GM18519 (cell line): ENCODE data around the gene LRP1.

ENCODE experiments used
- ATAC-seq: cut with Tn5 transposase; IDR thresholded peaks from one replicate; pipeline ENCODE4 v1.9.1; 2021; ENCODE audit warnings: mild to moderate bottlenecking, moderate library complexity; ENCODE audit not compliant: unreplicated experiment, low FRiP score

Gene LRP1

DNA sequence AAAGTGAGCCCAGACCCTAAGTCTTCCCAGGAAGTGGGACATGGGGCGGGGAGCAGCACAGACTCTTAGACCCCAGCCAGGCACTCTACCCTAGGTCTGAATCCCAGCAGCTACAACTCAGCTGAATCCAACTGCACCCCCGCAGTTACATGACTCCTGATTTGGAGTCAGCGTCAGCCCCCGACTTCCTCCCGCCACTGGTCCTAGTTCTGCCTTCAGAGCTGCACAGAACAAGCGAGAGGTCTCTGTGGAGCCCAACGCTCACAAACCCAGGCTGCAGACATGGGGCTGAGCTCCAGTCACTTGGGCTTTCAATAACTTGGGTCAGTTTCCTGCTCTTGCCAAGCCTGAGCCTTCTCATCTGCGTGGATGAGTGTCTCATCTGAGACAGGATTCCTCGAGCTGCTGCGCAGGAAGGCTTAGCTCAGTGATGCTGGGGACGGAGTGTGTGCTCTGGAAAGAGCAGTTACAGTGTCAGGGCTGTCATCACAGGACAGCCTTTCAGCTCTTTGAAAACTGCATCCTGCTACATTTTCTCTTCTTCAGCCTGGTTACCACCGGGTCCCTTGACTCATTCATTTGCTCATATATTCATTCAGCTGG is 57.7 kb downstream of the LRP1 start:
- no peak for ATAC-seq

DNA sequence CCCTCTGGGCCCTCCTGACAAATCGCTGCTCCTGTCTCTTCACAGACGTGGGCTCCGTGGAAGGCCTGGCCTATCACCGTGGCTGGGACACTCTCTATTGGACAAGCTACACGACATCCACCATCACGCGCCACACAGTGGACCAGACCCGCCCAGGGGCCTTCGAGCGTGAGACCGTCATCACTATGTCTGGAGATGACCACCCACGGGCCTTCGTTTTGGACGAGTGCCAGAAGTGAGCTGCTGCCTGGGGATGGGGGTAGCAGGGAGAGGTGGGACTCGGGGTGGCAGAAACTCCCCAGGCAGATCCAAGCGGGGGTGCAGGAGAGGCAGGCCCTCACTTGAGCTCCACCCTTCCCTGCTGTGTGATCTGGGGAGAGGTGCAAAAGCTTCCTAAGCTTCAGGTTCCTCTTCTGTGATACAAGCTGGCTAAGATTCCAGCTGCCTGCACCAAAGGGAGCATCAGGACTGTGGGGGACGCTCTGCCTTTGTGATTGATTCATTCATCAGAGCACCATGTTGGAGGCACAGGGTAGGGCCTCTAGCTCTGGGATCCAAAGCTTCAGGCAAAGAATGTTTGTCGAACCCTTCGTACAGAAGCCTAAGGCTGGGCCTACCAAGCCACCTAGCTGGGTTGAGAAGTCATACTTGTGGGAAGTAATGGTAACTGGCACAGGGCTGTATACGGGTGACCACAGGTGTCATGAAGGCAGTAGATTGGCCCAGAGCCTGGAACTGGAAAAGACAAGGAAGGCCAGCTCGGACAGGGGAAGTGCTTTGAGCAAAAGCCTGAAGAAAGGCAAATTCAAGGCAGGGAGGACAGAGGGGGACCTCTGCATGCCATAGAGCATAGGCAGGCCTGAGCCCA is 59.2 kb downstream of the LRP1 start:
- ATAC-seq: no peak

DNA sequence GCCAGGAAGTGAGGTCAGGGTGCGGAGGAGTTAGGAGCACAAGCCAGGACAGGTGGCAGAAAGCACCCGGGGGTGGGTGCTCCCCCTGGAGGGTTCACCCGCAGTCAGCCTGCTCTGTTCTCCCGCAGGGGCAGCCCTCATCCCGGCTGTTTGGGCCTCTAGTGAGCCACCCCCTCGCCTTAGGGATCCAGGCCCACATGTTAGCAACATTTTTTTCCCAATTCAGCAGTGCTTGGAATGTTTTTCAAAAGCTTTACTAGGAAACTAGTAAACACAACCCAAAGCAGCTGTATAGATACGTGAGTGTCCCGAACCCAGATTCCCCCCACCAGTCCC is 59.8 kb downstream of the LRP1 start:
- no peak for ATAC-seq

DNA sequence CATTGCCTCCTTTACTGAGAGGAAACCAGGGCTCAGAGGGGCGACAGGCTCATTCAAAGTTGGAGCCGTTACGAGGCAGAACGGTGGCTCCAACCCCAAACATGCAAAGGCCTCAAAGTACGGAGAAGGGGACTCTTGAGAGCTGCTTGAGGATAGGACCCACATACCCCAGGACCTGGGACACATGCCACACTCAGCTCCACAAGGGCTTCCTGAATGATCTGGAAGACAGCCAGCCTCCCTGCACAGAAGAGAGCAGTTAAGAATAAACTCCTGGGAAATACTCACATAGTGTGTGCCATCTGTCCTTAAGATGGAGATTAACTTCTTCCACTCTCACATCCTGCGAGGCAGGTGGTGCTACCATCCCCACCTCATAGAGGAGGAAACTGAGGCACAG is 61.8 kb downstream of the LRP1 start:
- no peak for ATAC-seq

DNA sequence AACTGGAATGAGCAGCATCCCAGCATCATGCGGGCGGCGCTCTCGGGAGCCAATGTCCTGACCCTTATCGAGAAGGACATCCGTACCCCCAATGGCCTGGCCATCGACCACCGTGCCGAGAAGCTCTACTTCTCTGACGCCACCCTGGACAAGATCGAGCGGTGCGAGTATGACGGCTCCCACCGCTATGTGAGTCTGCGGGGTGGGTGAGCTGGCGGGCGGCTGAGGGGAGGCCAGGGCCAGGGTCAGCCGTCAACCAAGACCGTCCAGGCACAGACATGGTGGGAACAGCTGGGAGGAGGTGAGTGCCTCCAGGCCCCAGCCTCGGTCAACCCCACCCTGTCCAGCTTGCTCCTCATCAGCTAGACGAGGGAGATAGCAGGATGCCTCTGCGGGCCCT is 62.5 kb downstream of the LRP1 start:
- ATAC-seq: no peak

DNA sequence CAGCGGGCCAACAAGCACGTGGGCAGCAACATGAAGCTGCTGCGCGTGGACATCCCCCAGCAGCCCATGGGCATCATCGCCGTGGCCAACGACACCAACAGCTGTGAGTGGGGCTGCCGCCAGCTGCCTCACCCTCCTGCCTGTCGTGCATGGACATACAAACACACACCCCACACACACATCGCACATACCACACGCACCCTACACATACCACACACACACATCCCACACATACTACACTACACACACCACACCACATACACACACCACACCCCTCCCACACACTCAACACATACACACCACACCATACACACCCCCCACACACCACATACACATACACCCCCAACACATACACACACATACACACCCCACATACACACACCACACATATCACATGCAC is 63.1 kb downstream of the LRP1 start:
- ATAC-seq: no peak

DNA sequence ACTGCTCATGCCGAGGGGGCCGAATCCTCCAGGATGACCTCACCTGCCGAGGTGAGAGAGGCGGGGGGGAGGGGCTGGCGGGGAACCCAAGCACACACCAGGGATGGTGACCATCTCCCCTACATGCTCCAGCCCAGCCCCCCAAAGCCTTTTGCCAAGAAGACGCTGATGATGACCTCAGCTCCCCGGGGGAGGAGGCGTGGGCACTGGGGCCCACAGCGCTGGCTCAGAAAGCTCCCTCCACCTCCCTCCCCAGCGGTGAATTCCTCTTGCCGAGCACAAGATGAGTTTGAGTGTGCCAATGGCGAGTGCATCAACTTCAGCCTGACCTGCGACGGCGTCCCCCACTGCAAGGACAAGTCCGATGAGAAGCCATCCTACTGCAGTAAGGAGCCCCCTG is 64.6 kb downstream of the LRP1 start:
- ATAC-seq: no peak

DNA sequence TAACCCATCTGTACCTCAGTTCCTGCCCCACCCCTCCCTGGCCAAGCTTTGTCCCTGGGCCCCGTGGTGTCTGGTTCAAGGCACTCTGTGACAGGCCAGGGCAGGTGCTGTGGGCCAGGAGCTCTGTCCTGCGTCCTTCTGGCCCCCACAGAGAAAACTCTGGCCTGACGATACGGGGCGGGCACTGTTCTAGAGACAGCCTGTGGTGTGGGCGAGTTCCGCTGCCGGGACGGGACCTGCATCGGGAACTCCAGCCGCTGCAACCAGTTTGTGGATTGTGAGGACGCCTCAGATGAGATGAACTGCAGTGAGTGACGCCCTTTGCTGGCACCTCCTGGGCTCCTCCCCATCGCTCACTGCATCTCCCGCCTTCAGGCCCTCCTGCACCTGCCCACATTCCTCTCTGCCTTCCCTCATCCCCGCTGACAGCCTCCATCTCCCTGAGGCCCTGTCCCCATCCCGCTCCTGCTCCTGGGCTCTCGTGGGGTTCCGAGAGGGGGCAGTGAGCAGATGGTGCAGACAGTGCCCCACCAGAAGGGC is 65.5 kb downstream of the LRP1 start:
- ATAC-seq: no peak

DNA sequence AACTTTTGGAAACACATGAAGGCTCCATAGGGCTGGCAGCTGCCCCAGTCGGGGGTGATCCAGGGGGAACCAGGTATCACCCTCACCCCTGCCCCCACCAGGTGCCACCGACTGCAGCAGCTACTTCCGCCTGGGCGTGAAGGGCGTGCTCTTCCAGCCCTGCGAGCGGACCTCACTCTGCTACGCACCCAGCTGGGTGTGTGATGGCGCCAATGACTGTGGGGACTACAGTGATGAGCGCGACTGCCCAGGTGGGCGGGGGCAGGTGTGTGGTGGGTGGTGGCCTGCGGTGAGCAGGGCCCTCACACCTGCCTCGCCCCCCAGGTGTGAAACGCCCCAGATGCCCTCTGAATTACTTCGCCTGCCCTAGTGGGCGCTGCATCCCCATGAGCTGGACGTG is 66.0 kb downstream of the LRP1 start:
- no peak for ATAC-seq

DNA sequence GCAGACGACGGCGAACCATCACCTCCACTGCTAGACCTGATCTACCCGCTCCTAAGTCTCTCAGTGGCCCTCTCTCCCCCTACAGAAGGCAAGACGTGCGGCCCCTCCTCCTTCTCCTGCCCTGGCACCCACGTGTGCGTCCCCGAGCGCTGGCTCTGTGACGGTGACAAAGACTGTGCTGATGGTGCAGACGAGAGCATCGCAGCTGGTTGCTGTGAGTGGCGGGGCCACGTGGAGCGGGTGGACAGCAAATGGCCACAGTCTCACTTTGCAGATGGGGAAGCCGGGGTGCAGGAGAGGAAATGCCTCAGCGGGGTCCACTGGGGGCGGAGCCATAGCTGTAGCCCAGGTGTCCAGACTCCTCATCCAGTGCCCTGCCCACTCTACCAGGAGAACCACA is 66.9 kb downstream of the LRP1 start:
- no peak for ATAC-seq

DNA sequence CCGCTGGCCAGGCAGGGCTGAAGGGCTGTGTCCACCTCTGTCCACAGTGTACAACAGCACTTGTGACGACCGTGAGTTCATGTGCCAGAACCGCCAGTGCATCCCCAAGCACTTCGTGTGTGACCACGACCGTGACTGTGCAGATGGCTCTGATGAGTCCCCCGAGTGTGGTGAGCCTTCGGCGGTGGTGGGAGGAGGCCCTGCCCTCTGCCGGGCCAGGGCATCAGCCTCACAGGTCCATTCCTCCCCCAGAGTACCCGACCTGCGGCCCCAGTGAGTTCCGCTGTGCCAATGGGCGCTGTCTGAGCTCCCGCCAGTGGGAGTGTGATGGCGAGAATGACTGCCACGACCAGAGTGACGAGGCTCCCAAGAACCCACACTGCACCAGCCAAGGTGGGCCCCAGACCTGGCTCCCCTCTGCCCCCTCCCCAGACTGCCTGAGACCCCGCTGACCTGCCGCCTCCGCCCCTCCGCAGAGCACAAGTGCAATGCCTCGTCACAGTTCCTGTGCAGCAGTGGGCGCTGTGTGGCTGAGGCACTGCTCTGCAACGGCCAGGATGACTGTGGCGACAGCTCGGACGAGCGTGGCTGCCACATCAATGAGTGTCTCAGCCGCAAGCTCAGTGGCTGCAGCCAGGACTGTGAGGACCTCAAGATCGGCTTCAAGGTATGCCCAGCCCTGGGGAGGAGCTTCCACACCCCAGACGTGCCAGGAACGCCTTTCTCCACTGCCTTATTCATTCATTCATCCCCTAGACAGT is 67.5 kb downstream of the LRP1 start:
- ATAC-seq: no peak

DNA sequence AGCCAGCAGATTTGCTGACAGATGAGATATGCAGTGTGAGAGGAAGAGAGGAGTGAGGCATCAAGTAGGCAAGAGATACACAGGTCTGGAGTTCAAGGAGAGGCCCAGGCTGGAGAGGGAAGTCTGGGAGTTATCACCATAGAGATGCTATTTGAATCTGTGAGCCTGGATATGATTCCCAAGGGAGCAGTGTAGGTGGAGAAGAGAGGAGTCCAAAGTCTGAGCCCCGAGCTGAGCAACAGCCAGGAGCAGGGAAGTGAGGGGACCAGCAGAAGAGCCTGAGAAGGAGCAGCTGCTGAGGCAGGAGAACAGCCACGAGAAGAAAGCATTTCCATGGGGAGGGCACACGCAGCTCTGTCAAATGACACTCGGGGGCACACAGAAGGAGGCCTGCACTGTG is 68.2 kb downstream of the LRP1 start:
- no peak for ATAC-seq

DNA sequence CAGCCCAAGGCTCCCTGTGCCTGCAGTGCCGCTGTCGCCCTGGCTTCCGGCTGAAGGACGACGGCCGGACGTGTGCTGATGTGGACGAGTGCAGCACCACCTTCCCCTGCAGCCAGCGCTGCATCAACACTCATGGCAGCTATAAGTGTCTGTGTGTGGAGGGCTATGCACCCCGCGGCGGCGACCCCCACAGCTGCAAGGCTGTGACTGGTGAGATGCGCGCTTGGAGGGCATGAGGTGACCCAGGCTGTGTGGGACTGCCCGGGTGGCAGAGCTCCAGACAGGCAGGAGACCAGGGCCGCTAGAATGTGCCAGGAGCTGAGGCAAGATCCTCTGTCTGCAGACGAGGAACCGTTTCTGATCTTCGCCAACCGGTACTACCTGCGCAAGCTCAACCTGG is 68.7 kb downstream of the LRP1 start:
- no peak for ATAC-seq

DNA sequence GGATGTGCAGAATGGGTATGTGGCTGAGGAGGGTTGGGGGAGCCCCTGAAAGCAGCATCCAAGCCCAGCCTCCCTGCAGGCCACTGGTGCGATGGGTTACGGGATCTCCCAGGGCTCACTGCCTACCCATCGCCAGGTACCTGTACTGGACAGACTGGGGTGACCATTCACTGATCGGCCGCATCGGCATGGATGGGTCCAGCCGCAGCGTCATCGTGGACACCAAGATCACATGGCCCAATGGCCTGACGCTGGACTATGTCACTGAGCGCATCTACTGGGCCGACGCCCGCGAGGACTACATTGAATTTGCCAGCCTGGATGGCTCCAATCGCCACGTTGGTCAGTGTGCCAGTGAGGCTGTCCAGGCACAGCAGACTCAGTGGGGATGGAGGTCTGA is 70.0 kb downstream of the LRP1 start:
- no peak for ATAC-seq

DNA sequence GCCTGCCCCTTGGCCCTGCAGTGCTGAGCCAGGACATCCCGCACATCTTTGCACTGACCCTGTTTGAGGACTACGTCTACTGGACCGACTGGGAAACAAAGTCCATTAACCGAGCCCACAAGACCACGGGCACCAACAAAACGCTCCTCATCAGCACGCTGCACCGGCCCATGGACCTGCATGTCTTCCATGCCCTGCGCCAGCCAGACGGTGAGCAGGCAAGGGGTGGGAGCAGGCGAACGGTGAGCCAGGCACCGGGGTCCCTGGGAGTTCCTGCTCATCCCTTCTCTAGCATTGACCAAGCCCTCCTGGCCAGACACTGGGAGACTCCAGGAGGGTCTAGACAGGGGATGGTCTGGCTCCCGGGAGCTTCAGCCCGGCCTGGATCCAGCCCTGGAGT is 70.9 kb downstream of the LRP1 start:
- ATAC-seq: no peak

DNA sequence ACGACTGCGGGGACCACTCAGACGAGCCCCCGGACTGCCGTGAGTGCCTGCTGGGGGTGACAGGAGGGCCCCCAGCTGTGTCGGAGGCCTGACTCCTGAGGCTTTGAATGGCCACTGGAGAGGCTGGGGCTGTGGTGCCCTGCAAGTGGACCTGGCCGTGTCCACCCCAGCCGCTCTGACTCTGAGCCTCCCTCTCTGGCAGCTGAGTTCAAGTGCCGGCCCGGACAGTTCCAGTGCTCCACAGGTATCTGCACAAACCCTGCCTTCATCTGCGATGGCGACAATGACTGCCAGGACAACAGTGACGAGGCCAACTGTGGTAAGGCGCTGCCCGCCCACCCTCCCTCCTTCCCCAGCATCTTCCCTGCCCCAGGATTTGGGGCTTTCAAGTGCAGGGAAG is 72.2 kb downstream of the LRP1 start:
- no peak for ATAC-seq

DNA sequence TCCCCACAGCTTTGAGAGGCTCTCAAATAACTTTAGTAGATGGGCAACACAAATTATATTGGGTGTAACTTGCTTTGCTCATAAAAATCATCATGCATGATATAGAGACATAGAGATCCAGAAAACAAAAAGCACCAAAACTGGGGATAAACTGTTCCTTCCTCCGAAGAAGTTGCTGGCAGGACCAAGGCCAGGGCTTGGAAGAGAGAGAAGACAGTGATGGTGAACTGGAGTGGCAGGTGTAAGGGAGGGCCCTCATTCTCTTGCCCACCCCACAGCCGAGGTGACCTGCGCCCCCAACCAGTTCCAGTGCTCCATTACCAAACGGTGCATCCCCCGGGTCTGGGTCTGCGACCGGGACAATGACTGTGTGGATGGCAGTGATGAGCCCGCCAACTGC is 72.9 kb downstream of the LRP1 start:
- ATAC-seq: no peak

DNA sequence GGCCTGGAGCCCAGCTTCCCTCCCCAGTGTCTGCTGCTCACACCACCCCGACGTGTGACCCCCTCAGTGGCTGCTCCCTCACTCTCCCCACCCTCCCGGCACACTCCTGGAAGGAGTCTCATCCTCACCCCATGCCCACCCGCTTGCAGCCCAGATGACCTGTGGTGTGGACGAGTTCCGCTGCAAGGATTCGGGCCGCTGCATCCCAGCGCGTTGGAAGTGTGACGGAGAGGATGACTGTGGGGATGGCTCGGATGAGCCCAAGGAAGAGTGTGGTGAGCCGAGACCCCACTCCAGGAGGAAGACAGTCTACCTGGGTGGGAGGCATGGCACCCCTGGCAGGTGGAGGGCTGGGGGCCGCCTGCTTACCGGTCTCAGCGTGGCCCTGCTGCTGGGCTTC is 73.3 kb downstream of the LRP1 start:
- no peak for ATAC-seq

DNA sequence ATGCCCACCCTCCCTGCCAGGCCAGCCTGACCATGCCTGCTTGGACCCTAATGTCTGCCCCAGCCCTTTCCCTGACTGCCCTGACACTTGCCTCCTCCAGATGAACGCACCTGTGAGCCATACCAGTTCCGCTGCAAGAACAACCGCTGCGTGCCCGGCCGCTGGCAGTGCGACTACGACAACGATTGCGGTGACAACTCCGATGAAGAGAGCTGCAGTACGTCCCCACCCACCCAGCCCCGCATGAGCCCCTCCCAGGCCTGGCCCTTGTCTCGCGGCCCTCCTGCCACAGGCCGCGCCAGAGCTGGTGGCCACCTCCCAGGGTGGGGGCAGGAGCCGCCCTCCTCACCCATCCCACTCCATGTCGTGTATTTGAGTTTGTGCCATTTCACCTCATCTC is 74.0 kb downstream of the LRP1 start:
- ATAC-seq: no peak

DNA sequence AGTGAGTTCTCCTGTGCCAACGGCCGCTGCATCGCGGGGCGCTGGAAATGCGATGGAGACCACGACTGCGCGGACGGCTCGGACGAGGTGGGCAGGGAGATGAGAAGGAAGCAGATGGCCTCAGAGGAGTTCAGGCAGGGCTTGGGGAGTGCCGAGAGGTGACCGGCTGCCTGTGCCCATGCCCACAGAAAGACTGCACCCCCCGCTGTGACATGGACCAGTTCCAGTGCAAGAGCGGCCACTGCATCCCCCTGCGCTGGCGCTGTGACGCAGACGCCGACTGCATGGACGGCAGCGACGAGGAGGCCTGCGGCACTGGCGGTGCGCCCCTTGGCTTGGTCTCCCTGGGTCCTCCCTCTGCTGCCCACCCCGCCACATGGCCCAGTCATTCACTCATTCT is 74.9 kb downstream of the LRP1 start:
- ATAC-seq: no peak

DNA sequence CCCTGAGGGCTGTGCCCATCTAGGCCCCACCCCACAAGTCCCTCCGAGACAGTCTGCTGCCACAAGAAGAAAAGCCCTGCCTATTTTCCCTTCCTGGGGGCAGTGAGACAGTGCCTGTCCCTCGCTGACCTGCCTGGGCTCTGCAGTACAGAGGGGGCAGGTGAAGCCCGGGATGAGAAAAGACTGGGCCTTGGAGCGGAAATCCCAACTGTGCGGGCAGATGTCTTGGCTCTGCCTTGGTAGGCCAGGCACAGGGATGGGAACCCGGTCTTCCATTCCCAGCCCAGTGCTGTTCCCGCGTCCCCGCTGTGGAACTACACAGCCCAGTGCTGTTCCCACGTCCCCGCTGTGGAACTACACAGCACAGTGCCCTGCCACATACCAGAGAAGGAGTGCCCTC is 75.5 kb downstream of the LRP1 start:
- no peak for ATAC-seq

DNA sequence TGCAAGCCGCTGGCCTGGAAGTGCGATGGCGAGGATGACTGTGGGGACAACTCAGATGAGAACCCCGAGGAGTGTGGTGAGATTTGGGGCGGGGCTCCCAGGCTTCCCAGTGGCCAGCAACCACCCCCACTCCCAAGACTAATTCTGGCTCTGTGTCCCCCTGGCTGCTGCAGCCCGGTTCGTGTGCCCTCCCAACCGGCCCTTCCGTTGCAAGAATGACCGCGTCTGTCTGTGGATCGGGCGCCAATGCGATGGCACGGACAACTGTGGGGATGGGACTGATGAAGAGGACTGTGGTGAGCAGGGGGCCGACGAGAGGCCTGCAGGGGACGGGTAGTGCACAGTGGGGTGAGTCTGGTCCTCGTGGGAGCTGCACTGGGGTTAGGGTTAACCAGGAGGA is 76.2 kb downstream of the LRP1 start:
- ATAC-seq: no peak
